Astrocyte of the spinal cord (primary cell): ENCODE results near the gene GFOD1.
A peak's percentile ranks its signal among the peaks of the same experiment; 100 is the strongest.

Experiments
- DNase-seq: peaks from one replicate; pipeline ENCODE4 v3.0.0; 2011; ENCODE audit warnings: low read depth, low spot score
- H3K4me3 ChIP-seq: 2 replicates; pipeline ENCODE4 v1.5.1; 2011; ENCODE audit warnings: low read depth, mild to moderate bottlenecking, low read length, moderate library complexity
- in situ Hi-C: cut with HindIII; loops from 2 replicates; pipeline ENCODE4 v1.10.0; 2017; ENCODE audit warnings: low sequenced_read_pairs
- TF ChIP-seq, protein P1 (sequence below): IDR thresholded peaks from 2 replicates; pipeline ENCODE4 v1.5.1; 2012; ENCODE audit warnings: low read depth, mild to moderate bottlenecking, low read length, inconsistent platforms

Gene GFOD1

DNA sequence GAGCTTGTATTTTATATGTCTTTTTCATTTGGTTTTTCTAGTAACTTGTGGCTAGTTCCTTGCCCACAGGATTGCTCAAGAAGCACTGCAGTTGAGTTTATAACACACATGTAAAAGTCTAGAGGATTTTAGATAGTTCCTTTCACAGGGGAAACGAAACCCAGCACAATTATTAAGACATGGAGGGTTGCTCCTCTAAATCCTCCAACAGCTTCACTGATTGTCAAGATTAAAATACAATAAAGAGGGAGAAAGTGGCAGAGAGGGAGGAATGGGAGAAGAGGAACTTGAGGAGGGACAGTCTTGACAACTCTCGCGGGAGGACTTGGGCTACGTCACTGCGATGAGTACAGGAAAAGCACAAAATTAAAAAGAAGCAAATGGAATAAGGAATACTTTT is 149.4 kb downstream of the GFOD1 start:
- no peak overlapping the region for H3K4me3 ChIP-seq
- DNase-seq, result no peak
- in situ Hi-C loops, result no loop called here
- TF ChIP-seq, protein P1, sequence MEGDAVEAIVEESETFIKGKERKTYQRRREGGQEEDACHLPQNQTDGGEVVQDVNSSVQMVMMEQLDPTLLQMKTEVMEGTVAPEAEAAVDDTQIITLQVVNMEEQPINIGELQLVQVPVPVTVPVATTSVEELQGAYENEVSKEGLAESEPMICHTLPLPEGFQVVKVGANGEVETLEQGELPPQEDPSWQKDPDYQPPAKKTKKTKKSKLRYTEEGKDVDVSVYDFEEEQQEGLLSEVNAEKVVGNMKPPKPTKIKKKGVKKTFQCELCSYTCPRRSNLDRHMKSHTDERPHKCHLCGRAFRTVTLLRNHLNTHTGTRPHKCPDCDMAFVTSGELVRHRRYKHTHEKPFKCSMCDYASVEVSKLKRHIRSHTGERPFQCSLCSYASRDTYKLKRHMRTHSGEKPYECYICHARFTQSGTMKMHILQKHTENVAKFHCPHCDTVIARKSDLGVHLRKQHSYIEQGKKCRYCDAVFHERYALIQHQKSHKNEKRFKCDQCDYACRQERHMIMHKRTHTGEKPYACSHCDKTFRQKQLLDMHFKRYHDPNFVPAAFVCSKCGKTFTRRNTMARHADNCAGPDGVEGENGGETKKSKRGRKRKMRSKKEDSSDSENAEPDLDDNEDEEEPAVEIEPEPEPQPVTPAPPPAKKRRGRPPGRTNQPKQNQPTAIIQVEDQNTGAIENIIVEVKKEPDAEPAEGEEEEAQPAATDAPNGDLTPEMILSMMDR, result no peak

DNA sequence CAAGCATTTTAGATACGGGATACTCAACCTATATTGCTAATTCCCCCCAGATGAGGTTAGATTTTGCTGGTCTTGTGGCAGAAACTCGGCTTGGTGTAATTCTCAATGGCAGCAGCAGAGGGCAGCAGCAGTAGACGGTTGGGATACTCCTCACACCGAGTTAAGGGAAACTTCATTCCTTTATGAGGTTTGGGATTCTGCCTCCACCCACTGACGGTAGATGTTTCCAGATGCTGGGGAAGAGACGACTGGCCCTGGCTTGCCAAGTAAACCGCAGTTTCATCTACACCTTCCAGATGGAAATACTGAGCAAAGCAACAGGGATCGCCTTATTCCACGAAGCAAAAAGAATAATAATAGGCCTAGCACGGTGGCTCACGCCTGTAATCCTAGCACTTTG is 150.8 kb downstream of the GFOD1 start:
- in situ Hi-C loops, result no loop called here
- peak; percentile 88 for DNase-seq
- TF ChIP-seq, protein P1, result peak; percentile 87
- no peak overlapping the region for H3K4me3 ChIP-seq

DNA sequence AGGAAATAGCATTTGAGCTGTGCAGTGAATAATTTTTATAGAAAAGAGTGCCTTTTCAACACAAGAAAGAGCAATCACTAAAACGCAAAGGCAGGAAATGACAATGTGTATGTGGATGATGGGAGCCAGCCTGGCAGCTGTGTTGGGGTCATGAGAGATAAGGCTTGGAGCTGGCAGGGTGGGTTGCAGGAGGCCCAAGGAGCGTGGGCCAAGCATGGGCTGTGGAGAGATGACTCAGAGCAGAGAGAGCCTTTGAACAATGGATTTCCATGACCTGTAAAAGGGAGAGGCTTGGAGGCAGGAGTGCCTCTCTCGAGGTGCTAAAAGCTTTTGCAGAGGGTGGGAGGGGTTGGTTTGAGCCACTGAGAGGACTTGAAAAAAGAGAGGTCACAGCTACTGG is 152.4 kb downstream of the GFOD1 start:
- no peak overlapping the region for H3K4me3 ChIP-seq
- no peak for DNase-seq
- TF ChIP-seq, protein P1, result no peak
- in situ Hi-C loops, result no loop called here

DNA sequence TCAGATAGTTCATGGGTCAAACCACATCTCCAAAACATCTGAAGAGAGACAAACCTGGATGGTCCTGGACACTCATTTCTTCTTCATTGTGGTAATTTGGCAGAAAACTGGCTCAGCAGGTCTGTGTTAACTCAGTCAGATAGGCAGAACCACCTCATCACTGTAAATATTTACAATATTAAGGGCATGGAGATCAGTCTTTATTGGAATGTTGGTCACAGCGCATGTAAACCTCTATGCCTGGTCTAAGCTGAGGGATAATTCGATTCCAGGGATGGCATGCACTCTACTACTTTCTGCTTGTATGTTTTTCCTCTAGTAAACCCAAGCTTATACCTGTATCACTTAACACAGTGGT is 155.1 kb downstream of the GFOD1 start:
- H3K4me3 ChIP-seq, result no peak overlapping the region
- TF ChIP-seq, protein P1, result no peak
- in situ Hi-C loops, result no loop called here
- DNase-seq, result no peak

DNA sequence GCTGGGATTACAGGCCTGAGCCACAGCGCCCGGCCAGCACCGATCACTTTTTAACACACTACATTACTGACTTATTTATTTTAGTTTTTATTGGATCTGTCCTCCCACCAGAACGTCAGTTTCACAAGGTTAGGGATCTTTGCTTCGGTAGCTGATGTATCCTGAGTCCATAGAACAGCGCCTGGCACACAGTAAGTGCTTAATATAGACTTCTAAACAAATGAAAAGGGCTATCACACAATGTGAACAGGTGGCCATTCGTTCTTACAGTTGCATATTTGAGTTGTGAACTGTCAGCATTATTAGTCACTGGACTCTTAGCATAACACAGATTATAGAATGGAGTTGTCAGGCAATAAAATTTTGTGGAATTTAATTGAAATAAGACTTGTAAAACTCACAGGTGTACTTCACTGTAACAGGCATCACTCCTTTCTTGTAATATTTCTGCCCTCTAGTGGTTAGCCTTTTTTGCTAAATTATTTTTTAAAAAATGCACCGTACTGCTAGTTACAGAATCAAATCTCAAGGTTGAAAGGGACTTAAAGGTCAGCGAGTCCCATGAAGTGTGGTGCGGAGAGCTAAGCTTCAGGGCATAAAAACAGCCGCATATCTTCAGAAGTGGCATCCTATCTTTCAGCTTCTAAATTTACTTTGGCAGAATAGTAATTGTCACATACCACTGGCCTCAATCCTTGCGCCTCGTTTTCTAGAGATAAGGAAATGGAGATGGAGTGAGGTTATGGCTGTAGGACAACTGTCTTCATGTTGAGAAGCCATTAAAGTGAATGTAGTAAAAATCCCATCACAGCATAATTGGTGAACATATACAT is 155.7 kb downstream of the GFOD1 start:
- H3K4me3 ChIP-seq, result no peak overlapping the region
- DNase-seq, result peak; percentile 39
- TF ChIP-seq, protein P1, result peak; percentile 56
- in situ Hi-C loops, result no loop called here

DNA sequence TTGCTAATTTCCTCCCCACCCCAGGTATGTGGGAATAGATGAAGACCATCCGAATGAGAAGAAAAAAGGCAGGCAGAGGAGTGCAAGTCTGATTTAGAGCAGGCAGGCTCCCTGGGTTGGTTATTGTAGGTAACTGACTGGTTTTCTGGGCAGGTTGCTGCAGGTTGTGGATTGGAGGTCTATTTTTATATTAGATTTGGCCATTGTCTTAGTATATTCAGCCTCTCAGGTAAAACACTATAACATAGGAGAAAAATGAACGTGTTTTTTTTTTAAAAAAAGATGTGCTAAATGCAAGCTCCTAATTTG is 158.6 kb downstream of the GFOD1 start:
- in situ Hi-C loops, result no loop called here
- peak overlapping the region; percentile 87 for H3K4me3 ChIP-seq
- no peak for DNase-seq
- TF ChIP-seq, protein P1, result no peak
